Right kidney (tissue), 1 donor: Measurements from ENCODE around the gene RPL15.

Experiments used
- DNase-seq: peaks from one replicate; pipeline ENCODE4 v3.0.0-alpha.2; 2016

The RPL15 gene

GRCh38 chr3:23921052-23921511 is 4.2 kb downstream of the RPL15 start:
- DNase-seq = no peak

- DNase-seq = peak; percentile 20
Measured at GRCh38 chr3:23923786-23924185, 6.9 kb downstream of the RPL15 start.

GRCh38 chr3:23926246-23926645 is 9.3 kb downstream of the RPL15 start:
- DNase-seq = no peak

- DNase-seq = no peak
Measured at GRCh38 chr3:23926736-23927135, 9.8 kb downstream of the RPL15 start.

GRCh38 chr3:23928524-23928923 is 11.6 kb downstream of the RPL15 start:
- DNase-seq = no peak

- DNase-seq = no peak
Measured at GRCh38 chr3:23931597-23931996, 14.7 kb downstream of the RPL15 start.

- no peak for DNase-seq
Measured at GRCh38 chr3:23932571-23932970, 15.6 kb downstream of the RPL15 start.

- no peak for DNase-seq
Measured at GRCh38 chr3:23934253-23934652, 17.3 kb downstream of the RPL15 start.

GRCh38 chr3:23937296-23937695 is 20.4 kb downstream of the RPL15 start:
- DNase-seq = no peak

GRCh38 chr3:23938688-23939087 is 21.8 kb downstream of the RPL15 start:
- DNase-seq = no peak

- DNase-seq = no peak
Measured at GRCh38 chr3:23940775-23941174, 23.8 kb downstream of the RPL15 start.

- DNase-seq = no peak
Measured at GRCh38 chr3:23941440-23941839, 24.5 kb downstream of the RPL15 start.

GRCh38 chr3:23942546-23942945 is 25.6 kb downstream of the RPL15 start:
- no peak for DNase-seq

GRCh38 chr3:23944007-23944783 is 27.3 kb downstream of the RPL15 start:
- peak; percentile 47 for DNase-seq

- DNase-seq = peak; percentile 75
Measured at GRCh38 chr3:23944861-23945662, 28.1 kb downstream of the RPL15 start, which contains the start of gene NR1D2. Gene NR1D2 (plus strand): TSS chr3:23945286. CDS start chr3:23945579, 293 bp downstream.

- no peak for DNase-seq
Measured at GRCh38 chr3:23945663-23945912, 28.7 kb downstream of the RPL15 start.

- DNase-seq = peak; percentile 99
Measured at GRCh38 chr3:23945913-23946687, 29.2 kb downstream of the RPL15 start.

GRCh38 chr3:23948761-23949160 is 31.8 kb downstream of the RPL15 start:
- no peak for DNase-seq

- no peak for DNase-seq
Measured at GRCh38 chr3:23949784-23950183, 32.9 kb downstream of the RPL15 start.

- DNase-seq = no peak
Measured at GRCh38 chr3:23950293-23950692, 33.4 kb downstream of the RPL15 start.

- DNase-seq = no peak
Measured at GRCh38 chr3:23952646-23953045, 35.7 kb downstream of the RPL15 start.

GRCh38 chr3:23953523-23953922 is 36.6 kb downstream of the RPL15 start:
- no peak for DNase-seq

- no peak for DNase-seq
Measured at GRCh38 chr3:23954144-23954543, 37.2 kb downstream of the RPL15 start.
